ENCODE results near the gene LARGE1.

Gene LARGE1

DNA sequence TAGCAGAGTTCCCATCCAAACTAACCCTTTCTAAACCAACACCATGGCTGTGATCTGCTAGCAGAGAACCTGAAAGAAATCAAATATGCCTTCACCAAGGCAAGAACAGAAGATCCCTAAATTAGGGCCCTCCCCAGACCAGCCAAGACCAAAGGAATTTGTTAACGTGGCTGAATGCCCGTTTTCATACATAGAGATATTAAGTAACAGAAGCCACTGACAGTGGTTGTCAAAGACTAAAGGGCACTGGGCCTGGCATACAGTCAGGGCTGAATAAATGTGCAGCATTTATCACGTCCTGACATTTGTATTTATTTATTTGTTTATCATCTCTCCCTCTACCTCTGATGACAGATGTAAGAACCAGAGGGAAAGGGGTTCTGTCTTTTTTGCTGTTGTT, 271.8 kb downstream of the LARGE1 start:
- no peak for DNase-seq

- no peak for DNase-seq
Measured at GRCh38 chr22:33640900-33641299, 279.4 kb downstream of the LARGE1 start.

GRCh38 chr22:33639588-33640254, 280.6 kb downstream of the LARGE1 start:
- DNase-seq = no peak

GRCh38 chr22:33635766-33636165, 284.5 kb downstream of the LARGE1 start:
- no peak for DNase-seq

DNA sequence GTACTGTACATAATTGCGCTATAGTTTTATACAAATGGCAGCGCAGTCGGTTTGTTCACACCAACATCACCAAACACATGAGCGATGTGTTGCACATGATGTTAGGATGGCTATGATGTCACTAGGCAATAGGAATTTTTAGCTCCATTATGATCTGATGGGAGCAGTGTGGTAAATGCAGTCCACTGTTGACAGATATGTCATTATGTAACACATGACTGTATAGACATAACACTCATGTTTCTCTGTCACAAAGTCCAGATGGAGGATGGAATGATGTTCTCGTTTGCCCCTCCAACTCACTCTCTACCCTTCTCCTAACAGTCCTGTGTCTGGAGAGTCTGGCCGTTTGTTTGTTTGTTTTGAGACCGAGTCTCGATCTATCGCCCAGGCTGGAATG, 288.5 kb downstream of the LARGE1 start:
- DNase-seq = no peak

GRCh38 chr22:33625959-33626358, 294.3 kb downstream of the LARGE1 start:
- no peak for DNase-seq

DNA sequence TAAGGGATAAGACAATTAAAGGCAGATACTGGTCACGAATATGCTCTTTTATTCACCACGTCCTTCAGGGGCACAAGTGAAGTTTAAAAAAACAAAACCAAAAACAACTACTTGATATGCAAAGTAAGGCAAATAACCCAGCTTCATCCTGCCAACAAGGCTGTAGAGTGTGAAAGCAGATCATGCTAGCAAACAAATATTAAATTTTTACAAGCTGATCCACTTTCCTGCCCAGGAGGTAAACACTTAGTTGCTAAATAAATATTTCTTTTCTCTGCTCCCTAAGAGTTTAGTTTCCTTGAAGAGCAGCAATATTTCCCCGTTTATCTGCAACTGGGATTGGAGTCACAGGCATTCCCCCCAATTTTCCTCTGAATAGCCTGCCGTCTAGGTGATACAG, 300.2 kb downstream of the LARGE1 start:
- DNase-seq = no peak

DNA sequence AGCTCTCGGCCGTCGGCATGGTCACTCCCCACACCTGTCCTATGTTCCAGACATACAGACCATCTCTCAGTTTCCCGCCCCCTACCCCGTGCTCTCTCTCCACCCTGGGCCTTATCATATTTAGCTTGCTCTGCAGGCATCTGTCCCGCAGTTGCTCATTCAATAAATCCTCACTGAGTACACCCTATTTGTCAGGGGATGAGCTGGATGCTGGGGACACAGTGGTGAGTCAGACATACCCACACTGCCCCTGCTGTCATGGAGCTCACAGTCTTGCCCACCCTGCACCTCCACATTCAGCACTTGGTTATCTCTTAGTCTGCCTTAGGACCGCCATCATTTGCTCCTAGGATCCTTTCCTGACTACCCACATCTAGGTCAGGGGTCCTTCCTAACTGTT, 313.8 kb downstream of the LARGE1 start:
- DNase-seq = no peak

GRCh38 chr22:33605666-33606065, 314.6 kb downstream of the LARGE1 start:
- DNase-seq = no peak

DNA sequence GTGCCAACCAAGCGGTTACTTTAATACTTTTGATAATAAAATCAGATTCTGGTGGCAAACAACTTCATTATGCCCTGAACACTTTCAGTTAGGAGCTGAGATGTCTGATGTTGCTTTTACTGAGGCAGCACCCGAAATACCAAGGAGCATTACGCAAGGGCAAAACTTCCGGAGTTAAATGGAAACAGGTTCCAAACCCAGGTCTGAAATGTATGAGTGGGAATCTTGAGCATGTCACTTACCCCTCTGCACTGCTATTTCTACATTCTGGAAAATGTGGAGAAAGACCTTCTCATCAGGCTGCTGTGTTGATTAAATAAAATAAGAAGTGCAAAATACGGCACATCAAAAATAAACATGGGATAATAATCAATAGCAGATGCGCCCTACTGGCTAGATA, 315.1 kb downstream of the LARGE1 start:
- DNase-seq = no peak

DNA sequence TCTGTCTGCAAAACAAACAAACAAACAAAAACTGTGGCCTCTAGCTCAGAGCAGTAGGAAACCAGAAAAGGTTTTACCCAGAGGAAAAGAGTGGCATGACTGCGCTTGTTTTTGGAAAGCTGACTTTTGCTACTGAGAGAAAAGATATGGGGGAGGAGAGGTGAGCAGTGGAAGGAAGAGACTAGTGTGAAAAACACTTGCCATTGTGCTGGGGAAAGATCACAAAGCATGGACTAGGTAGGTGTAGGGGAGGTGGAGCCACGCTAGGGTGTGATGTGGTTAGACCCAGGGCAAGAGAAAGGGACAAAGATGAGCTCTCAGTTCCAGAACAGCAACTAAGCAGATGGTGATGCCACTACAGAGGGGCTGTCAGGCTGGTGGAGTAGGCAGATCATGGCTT, 319.2 kb downstream of the LARGE1 start:
- no peak for DNase-seq

- DNase-seq = no peak
Measured at GRCh38 chr22:33600595-33600994, 319.7 kb downstream of the LARGE1 start.

- DNase-seq = no peak
Measured at GRCh38 chr22:33600113-33600512, 320.2 kb downstream of the LARGE1 start.

- no peak for DNase-seq
Measured at GRCh38 chr22:33599596-33599995, 320.7 kb downstream of the LARGE1 start.

- no peak for DNase-seq
Measured at GRCh38 chr22:33598821-33599220, 321.5 kb downstream of the LARGE1 start.

- DNase-seq = no peak
Measured at GRCh38 chr22:33597274-33597985, 322.8 kb downstream of the LARGE1 start.

DNA sequence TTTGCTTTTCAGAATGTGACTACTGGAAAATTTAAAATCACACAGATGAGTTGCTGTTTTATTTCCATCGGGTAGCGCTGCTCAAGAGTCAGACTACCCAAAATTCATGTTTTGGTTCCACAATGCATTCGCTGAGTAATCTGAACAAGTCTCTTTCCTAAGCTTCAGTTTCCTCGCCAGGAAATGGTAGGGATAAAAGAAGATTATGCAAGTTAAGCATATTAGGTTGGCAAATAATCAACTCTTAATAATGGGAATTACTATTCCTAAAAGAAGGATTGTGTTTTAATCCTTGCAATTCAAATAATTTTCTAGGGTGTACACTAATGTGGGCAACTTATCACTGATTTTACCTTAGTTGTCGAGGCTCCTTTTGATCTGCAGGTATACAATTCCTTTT, 326.5 kb downstream of the LARGE1 start:
- no peak for DNase-seq

- no peak for DNase-seq
Measured at GRCh38 chr22:33591946-33592345, 328.3 kb downstream of the LARGE1 start.

DNA sequence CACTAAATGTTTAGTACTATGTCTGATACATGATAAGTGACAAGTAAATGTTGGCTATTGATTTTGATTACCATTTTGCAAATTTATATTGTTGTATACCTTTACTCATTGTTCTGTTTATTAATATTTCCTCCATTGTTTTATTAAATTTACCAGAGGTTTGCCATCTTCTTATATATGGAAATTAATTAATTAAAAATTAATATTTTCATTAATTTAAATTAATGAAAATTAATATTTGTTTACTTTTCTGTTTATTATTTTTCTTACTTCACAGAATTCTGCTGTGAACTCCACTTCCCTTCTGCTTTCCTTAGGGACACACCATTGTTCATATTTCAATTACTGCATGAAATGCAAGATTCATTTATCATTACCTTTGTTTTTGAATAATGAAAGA, 331.0 kb downstream of the LARGE1 start:
- DNase-seq = no peak

- DNase-seq = no peak
Measured at GRCh38 chr22:33588860-33589259, 331.4 kb downstream of the LARGE1 start.

DNA sequence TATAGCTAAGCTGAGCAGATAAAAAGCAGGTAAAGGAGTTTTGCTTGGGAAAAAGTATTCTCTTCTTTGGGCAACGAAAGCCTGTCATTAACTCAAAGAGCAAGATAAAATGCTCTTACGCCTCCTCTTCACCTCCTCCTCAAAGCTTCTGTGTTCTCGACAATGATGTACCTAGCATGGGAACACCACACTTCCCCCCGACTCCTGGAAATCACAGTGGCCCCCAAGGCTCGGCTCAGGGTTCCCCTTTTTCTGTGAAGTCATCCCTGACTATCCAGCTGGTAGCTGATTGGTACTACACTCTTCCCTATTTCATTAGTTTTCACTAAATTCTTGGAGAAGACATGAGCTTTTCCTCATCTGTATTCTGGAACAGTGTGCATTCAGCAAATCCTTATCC, 336.1 kb downstream of the LARGE1 start:
- DNase-seq = no peak

DNA sequence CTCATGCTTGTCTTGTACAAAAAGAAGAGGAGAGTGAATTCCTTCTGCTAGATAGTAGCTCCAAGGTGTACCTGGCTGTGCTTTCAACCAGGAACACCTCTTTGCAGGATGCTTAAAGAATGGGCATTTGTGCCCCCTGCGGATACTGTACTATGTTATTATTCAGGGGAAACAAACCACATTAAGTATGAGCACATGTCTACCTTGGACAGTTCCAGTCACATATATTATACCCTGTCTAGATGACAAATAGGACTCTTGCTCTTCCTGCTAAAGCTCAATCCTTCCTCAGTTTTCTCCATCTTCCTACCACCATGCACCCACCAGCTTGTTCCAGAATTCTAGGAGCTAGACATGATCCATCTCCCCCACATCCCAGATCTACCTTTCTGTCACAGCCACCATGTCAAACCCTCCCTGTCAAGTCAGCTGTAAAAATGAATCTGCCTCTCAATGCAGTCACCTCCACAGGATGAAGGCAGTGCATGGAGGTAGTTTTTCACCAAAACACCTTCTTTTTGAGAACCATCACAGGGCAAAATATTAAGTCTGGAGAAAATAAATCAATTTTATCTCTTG, 337.4 kb downstream of the LARGE1 start:
- DNase-seq = no peak

DNA sequence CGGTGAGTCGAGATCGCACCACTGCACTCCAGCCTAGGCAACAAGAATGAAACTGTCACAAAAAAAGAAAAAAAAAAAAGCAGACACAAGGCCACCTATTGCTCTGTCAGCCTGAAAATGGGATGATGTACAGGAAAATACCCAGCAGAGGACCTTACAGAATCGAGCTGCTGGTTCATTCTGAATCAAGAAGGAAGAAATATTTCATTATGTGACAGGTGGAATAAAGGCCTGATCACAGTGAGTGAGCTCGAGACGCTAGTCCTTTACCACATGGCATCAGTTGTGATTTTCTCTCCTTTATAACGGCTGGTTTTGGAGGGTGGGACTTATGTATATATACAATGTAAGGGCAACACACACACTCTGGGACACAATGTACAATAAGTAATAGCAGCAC, 340.0 kb downstream of the LARGE1 start:
- no peak for DNase-seq

GRCh38 chr22:33579448-33580093, 340.7 kb downstream of the LARGE1 start:
- peak; percentile 11 to 33 for DNase-seq
